CD8-positive, alpha-beta memory T cell (primary cell): ENCODE measurements around the gene HHLA2. TPM values are rescaled to one million over a fixed set of nuclear protein-coding genes. Genes with fewer than 3 reads are reported as not detected.
A peak's percentile ranks its signal among the peaks of the same experiment; 100 is the strongest.

Source experiments
- CTCF ChIA-PET: fragments of 350-600 bp; sonication (Branson Sonifier 250); formaldehyde crosslinking; loops from one replicate; lab custom pipeline; 2021; ENCODE audit warnings: antibody characterized with exemption; lab: Charles Lee
- POLR2A ChIA-PET: fragments of 350-600 bp; sonication (Branson Sonifier 250); formaldehyde crosslinking; loops from one replicate; lab custom pipeline; 2021; ENCODE audit warnings: antibody characterized with exemption; lab: Charles Lee
- DNase-seq, 5 donors: peaks; one replicate each; pipeline versions ENCODE4 v3.0.0 to v3.0.0-alpha.2; 2020 to 2022; ENCODE audit warnings: mixed read lengths in 1 of 5
- H3K27ac ChIP-seq: one replicate; pipeline ENCODE4 v1.7.0; 2013; ENCODE audit warnings: low read depth, mild to moderate bottlenecking, low read length, moderate library complexity
- H3K27me3 ChIP-seq: 2 replicates; pipeline ENCODE4 v1.7.0; 2013; ENCODE audit warnings: low read length, mild to moderate bottlenecking; ENCODE audit not compliant: insufficient read depth, poor library complexity, severe bottlenecking
- H3K36me3 ChIP-seq: 2 replicates; pipeline ENCODE4 v1.7.0; 2013; ENCODE audit warnings: mild to moderate bottlenecking, low read length, moderate library complexity; ENCODE audit not compliant: insufficient read depth
- H3K4me1 ChIP-seq: 2 replicates; pipeline ENCODE4 v1.7.0; 2013; ENCODE audit warnings: mild to moderate bottlenecking, low read length, moderate library complexity; ENCODE audit not compliant: insufficient read depth
- H3K4me3 ChIP-seq: 2 replicates; pipeline ENCODE4 v1.7.0; 2013; ENCODE audit warnings: mild to moderate bottlenecking, low read length
- H3K9me3 ChIP-seq: 2 replicates; pipeline ENCODE4 v1.7.0; 2013; ENCODE audit warnings: mild to moderate bottlenecking, low read length
- H3K27ac Mint-ChIP-seq, 8 donors: one replicate each; pipeline ENCODE4 v1.8.0; 2020 to 2021; ENCODE audit warnings: mixed read lengths in 8 of 8, mild to moderate bottlenecking in 6 of 8, inconsistent platforms in 3 of 8, moderate library complexity in 3 of 8
- H3K27me3 Mint-ChIP-seq, 2 donors: one replicate each; pipeline ENCODE4 v1.8.0; 2020 to 2021; ENCODE audit warnings: mixed read lengths in 2 of 2, mild to moderate bottlenecking in 1 of 2, moderate library complexity in 1 of 2
- H3K36me3 Mint-ChIP-seq, 3 donors: one replicate each; pipeline ENCODE4 v1.8.0; 2020 to 2021; ENCODE audit warnings: mixed read lengths in 3 of 3, inconsistent platforms in 1 of 3, mild to moderate bottlenecking in 1 of 3
- H3K4me1 Mint-ChIP-seq, 3 donors: one replicate each; pipeline ENCODE4 v1.8.0; 2020 to 2021; ENCODE audit warnings: mixed read lengths in 3 of 3, inconsistent platforms in 1 of 3, mild to moderate bottlenecking in 1 of 3
- H3K4me3 Mint-ChIP-seq, 7 donors: one replicate each; pipeline ENCODE4 v1.8.0; 2020 to 2021; ENCODE audit warnings: mixed read lengths in 7 of 7, mild to moderate bottlenecking in 6 of 7, moderate library complexity in 4 of 7, inconsistent platforms in 2 of 7
- H3K9me3 Mint-ChIP-seq, 5 donors: one replicate each; pipeline ENCODE4 v1.8.0; 2020 to 2022; ENCODE audit warnings: mixed read lengths in 5 of 5, mild to moderate bottlenecking in 3 of 5, moderate library complexity in 2 of 5, inconsistent platforms in 1 of 5
- polyA plus RNA-seq: library from polyadenylated mRNA; unstranded; fragments of 300-500 nt; fragmentation: Illumina TruSeq; gene quantifications from one replicate; pipeline ENCODE4 v1.2.3, GENCODE V29; 2021
- total RNA-seq, 2 experiments: library from RNA; stranded (reverse); gene quantifications; one replicate each; pipeline ENCODE4 v1.2.3, GENCODE V29; 2021

HHLA2 gene
- total and polyA plus RNA-seq, 3 experiments from 2014 or later = 0.46 to 1.1 (median 1.0) TPM

- H3K9me3 ChIP-seq = no peaks in the 10 kb centered on the region
- H3K4me1 ChIP-seq = no peaks in the 10 kb centered on the region
- H3K27me3 ChIP-seq = no peaks in the 10 kb centered on the region
- CTCF ChIA-PET = no interaction called here
- H3K27me3 Mint-ChIP-seq = peaks cover 0 to 4% of the 10 kb centered on the region in 2 donors
- H3K4me1 Mint-ChIP-seq = peaks cover 0 to 26% (median 22%) of the 10 kb centered on the region in 3 donors
- DNase-seq = no peak
- no peak overlapping the region for H3K27ac Mint-ChIP-seq
- no peaks in the 10 kb centered on the region for H3K36me3 ChIP-seq
- H3K4me3 ChIP-seq = no peak overlapping the region
- no peaks in the 10 kb centered on the region for H3K9me3 Mint-ChIP-seq
- POLR2A ChIA-PET = no interaction called here
- peak overlapping the region in 1 of 7 donors; percentile 2 for H3K4me3 Mint-ChIP-seq
- H3K36me3 Mint-ChIP-seq = peaks cover 0 to 4% (median 0%) of the 10 kb centered on the region in 3 donors
- H3K27ac ChIP-seq = no peak overlapping the region
These were observed 93.0 kb downstream of the HHLA2 start for GRCh38 chr3:108389372-108389771.

DNA sequence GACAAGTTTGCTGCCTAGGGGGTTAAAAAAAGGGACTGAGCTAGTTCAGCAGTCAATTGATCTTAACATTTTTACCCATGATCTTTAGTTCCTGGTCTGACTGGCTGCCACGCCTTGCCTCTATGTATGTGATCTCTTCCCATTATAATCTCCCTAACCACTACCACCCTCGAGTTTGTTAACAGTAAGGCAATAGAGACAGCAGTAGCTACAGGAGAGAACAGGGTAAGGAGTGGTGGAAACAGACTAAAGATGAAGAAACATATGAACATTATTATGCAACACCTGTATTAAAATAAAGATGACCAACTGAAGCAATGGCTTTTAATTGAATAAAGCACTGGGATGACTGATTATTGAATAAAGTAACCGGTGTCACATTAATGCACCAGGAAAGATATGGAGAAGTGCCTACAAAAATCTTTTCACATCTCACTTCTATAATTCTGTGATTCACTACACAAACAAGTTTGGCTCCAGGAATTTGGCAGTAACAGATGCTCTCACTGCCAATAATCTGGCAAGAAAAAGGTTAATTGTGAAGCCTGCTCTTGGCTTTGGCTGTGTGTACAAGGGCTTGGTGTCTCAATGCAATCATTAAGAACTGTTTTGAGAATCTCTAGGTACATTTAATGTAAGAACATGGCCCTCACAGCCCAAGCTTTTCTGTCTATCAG is 95.7 kb downstream of the HHLA2 start:
- POLR2A ChIA-PET = no interaction called here
- Mint-ChIP-seq H3K27me3 (peaks cover 0 to 4% of the 10 kb centered on the region in 2 donors), H3K9me3 (no peaks in the 10 kb centered on the region), H3K36me3 (peaks cover 0 to 4% (median 0%) of the 10 kb centered on the region in 3 donors), H3K4me1 (peaks cover 3 to 28% (median 26%) of the 10 kb centered on the region in 3 donors), H3K27ac (no peak overlapping the region), H3K4me3 (no peak overlapping the region)
- Histone ChIP-seq H3K27me3 (no peaks in the 10 kb centered on the region), H3K36me3 (no peaks in the 10 kb centered on the region), H3K9me3 (no peaks in the 10 kb centered on the region), H3K4me1 (no peaks in the 10 kb centered on the region), H3K27ac (no peak overlapping the region), H3K4me3 (no peak overlapping the region)
- no peak for DNase-seq
- CTCF ChIA-PET = no interaction called here

GRCh38 chr3:108393128-108393900 is 97.0 kb downstream of the HHLA2 start:
- no peak overlapping the region for H3K4me3 ChIP-seq
- no peak overlapping the region for H3K27ac Mint-ChIP-seq
- H3K4me1 ChIP-seq = no peaks in the 10 kb centered on the region
- H3K27me3 Mint-ChIP-seq = peaks cover 0 to 8% of the 10 kb centered on the region in 2 donors
- no peak overlapping the region for H3K4me3 Mint-ChIP-seq
- ChIA-PET POLR2A (interaction anchor here (0.5 kb wide), 1 partner anchor 169 kb away, joined by 3 read pairs; no protein-coding TSS in a partner anchor), CTCF (interaction anchor here (0.8 kb wide), 1 partner anchor 9 kb away, joined by 3 read pairs; no protein-coding TSS in a partner anchor)
- no peak for DNase-seq
- H3K27me3 ChIP-seq = no peaks in the 10 kb centered on the region
- no peaks in the 10 kb centered on the region for H3K9me3 Mint-ChIP-seq
- H3K9me3 ChIP-seq = no peaks in the 10 kb centered on the region
- H3K27ac ChIP-seq = no peak overlapping the region
- H3K36me3 Mint-ChIP-seq = peaks cover 0 to 4% (median 0%) of the 10 kb centered on the region in 3 donors
- no peaks in the 10 kb centered on the region for H3K36me3 ChIP-seq
- peaks cover 3 to 19% (median 18%) of the 10 kb centered on the region in 3 donors for H3K4me1 Mint-ChIP-seq

DNA sequence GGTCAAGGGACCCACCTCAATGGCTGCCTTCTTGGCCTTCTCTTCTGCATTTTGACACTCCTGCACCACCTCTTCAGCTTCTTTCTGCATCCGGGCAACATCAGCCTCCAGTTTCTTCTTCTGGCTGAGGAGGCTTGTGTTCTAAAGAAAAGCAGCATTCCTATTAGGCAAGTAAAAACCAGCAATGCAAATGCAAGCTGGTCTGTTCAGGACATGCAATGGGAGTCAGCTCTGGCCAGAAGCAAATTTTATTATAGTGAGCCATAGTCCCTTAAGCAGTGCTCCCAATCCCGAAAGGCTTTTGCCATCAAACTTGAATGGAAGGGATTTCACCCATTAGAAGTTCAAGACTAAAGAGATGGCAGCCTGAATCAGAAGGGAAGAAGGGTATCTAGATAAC is 97.7 kb downstream of the HHLA2 start:
- ChIA-PET CTCF (no interaction called here), POLR2A (no interaction called here)
- no peak overlapping the region for H3K4me3 ChIP-seq
- H3K27me3 ChIP-seq = no peaks in the 10 kb centered on the region
- H3K27ac ChIP-seq = no peak overlapping the region
- H3K27ac Mint-ChIP-seq = peak overlapping the region in 1 of 8 donors; percentile 3
- H3K36me3 Mint-ChIP-seq = peaks cover 0 to 4% (median 0%) of the 10 kb centered on the region in 3 donors
- no peak overlapping the region for H3K4me3 Mint-ChIP-seq
- no peaks in the 10 kb centered on the region for H3K9me3 ChIP-seq
- H3K27me3 Mint-ChIP-seq = peaks cover 0 to 8% of the 10 kb centered on the region in 2 donors
- H3K36me3 ChIP-seq = no peaks in the 10 kb centered on the region
- peaks cover 3 to 12% (median 11%) of the 10 kb centered on the region in 3 donors for H3K4me1 Mint-ChIP-seq
- no peaks in the 10 kb centered on the region for H3K9me3 Mint-ChIP-seq
- H3K4me1 ChIP-seq = no peaks in the 10 kb centered on the region
- DNase-seq = no peak

- H3K27me3 ChIP-seq = no peaks in the 10 kb centered on the region
- H3K9me3 ChIP-seq = no peaks in the 10 kb centered on the region
- DNase-seq = peak in 1 of 5 donors; percentile 4
- peaks cover 3 to 9% (median 6%) of the 10 kb centered on the region in 3 donors for H3K4me1 Mint-ChIP-seq
- ChIA-PET CTCF (no interaction called here), POLR2A (no interaction called here)
- peaks cover 0 to 4% (median 0%) of the 10 kb centered on the region in 3 donors for H3K36me3 Mint-ChIP-seq
- H3K36me3 ChIP-seq = no peaks in the 10 kb centered on the region
- H3K27ac ChIP-seq = no peak overlapping the region
- H3K4me3 Mint-ChIP-seq = peak overlapping the region in 2 of 7 donors; percentile 9 to 12
- H3K27me3 Mint-ChIP-seq = peaks cover 0 to 8% of the 10 kb centered on the region in 2 donors
- no peaks in the 10 kb centered on the region for H3K4me1 ChIP-seq
- H3K9me3 Mint-ChIP-seq = peaks cover 0 to under 1% (median 0%) of the 10 kb centered on the region in 5 donors
- peak overlapping the region in 2 of 8 donors; percentile 6 to 85 for H3K27ac Mint-ChIP-seq
- no peak overlapping the region for H3K4me3 ChIP-seq
These were observed 98.2 kb downstream of the HHLA2 start for GRCh38 chr3:108394563-108394962.

DNA sequence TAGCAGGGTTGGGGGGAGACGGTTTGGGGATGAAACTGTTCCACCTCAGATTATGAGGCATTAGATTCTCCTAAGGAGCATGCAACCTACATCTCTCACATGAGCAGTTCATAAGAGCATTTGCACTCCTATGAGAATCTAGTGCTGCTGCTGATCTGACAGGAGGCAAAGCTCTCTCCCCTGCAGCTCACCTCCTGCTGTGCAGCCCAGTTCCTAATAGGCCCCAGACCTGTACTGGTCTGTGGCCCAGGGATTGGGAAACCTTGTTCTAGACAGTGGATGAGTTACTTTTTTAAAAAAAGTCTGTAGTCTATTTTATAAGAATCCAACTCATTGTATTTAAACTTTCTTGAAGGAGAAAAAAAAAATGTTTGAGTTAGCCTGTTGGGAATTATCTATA is 100.0 kb downstream of the HHLA2 start:
- Histone ChIP-seq H3K4me1 (no peaks in the 10 kb centered on the region), H3K27ac (no peak overlapping the region), H3K36me3 (no peaks in the 10 kb centered on the region), H3K27me3 (no peaks in the 10 kb centered on the region), H3K9me3 (no peaks in the 10 kb centered on the region), H3K4me3 (no peak overlapping the region)
- Mint-ChIP-seq H3K4me1 (peaks cover 3 to 9% (median 6%) of the 10 kb centered on the region in 3 donors), H3K36me3 (peaks cover 0 to 2% (median 0%) of the 10 kb centered on the region in 3 donors), H3K27me3 (peaks cover 0 to 5% of the 10 kb centered on the region in 2 donors), H3K4me3 (no peak overlapping the region), H3K9me3 (peaks cover 0 to 8% (median 0%) of the 10 kb centered on the region in 5 donors), H3K27ac (no peak overlapping the region)
- POLR2A ChIA-PET = no interaction called here
- CTCF ChIA-PET = interaction anchor here (1.2 kb wide), 1 partner anchor 11 kb away, joined by 3 read pairs; no protein-coding TSS in a partner anchor
- no peak for DNase-seq

- Mint-ChIP-seq H3K27me3 (peaks cover 0 to 4% of the 10 kb centered on the region in 2 donors), H3K27ac (no peak overlapping the region), H3K4me1 (peaks cover 3 to 9% (median 6%) of the 10 kb centered on the region in 3 donors), H3K4me3 (no peak overlapping the region), H3K9me3 (peaks cover 0 to 8% (median 0%) of the 10 kb centered on the region in 5 donors), H3K36me3 (no peaks in the 10 kb centered on the region)
- ChIA-PET CTCF (no interaction called here), POLR2A (no interaction called here)
- no peak for DNase-seq
- Histone ChIP-seq H3K4me3 (no peak overlapping the region), H3K4me1 (no peaks in the 10 kb centered on the region), H3K36me3 (no peaks in the 10 kb centered on the region), H3K9me3 (no peaks in the 10 kb centered on the region), H3K27ac (no peak overlapping the region), H3K27me3 (no peaks in the 10 kb centered on the region)
These were observed 102.2 kb downstream of the HHLA2 start for GRCh38 chr3:108398510-108398909.
